Left ventricle myocardium inferior (tissue), 1 donor: ENCODE data around the gene PLA2G12B. TPM values are rescaled to one million over a fixed set of nuclear protein-coding genes. Genes with fewer than 3 reads are reported as not detected.

Experiments used
- DNase-seq: peaks from one replicate; pipeline ENCODE4 v3.0.0-alpha.2; 2020
- H3K27ac ChIP-seq: fragments of 200-600 bp; replicated peaks from 2 replicates; pipeline ENCODE4 v1.8.0; 2021
- H3K27me3 ChIP-seq: fragments of 200-600 bp; 2 replicates; pipeline ENCODE4 v1.8.0; 2021; ENCODE audit warnings: low read depth
- H3K36me3 ChIP-seq: fragments of 200-600 bp; 2 replicates; pipeline ENCODE4 v1.8.0; 2021
- H3K4me1 ChIP-seq: fragments of 200-600 bp; 2 replicates; pipeline ENCODE4 v1.8.0; 2021
- H3K4me3 ChIP-seq: fragments of 200-600 bp; 2 replicates; pipeline ENCODE4 v1.8.0; 2021; ENCODE audit warnings: mild to moderate bottlenecking, moderate library complexity
- H3K9me3 ChIP-seq: fragments of 200-600 bp; replicated peaks from 2 replicates; pipeline ENCODE4 v1.8.0; 2021
- CTCF ChIP-seq: fragments of 200-600 bp; IDR thresholded peaks from 2 replicates; pipeline ENCODE4 v1.8.0; 2021; ENCODE audit warnings: antibody characterized with exemption, mild to moderate bottlenecking, borderline replicate concordance
- intact Hi-C: fragments of 100-400 bp; cut with micrococcal nuclease; formaldehyde crosslinking; loops from one replicate; pipeline ENCODE4 v1.11.0; 2022
- total RNA-seq: library from RNA; stranded (reverse); fragmentation: NEBNext Ultra II Directional; extraction: Animal tissue kit (Norgen Biotek cat#: 25700); gene quantifications from one replicate; pipeline ENCODE4 v1.2.1, GENCODE V29; 2021
- donor health status: DM: no; HTN: yes; CAD: no; lungs with severe emphysema.

The PLA2G12B gene
- total RNA-seq, 1 donor from 2014 or later = 0.33 TPM

GRCh38 chr10:72981882-72982529 lies 27.4 kb upstream of the PLA2G12B start:
- TF ChIP-seq CTCF = no peak
- Histone ChIP-seq H3K4me3 (no peak overlapping the region), H3K27ac (no peak overlapping the region), H3K4me1 (no peaks in the 10 kb centered on the region), H3K36me3 (no peaks in the 10 kb centered on the region), H3K9me3 (peaks cover 39% of the 10 kb centered on the region), H3K27me3 (no peaks in the 10 kb centered on the region)
- DNase-seq = no peak
- intact Hi-C loops = no loop called here

- no peak for TF ChIP-seq CTCF
- Histone ChIP-seq H3K36me3 (no peaks in the 10 kb centered on the region), H3K27me3 (no peaks in the 10 kb centered on the region), H3K4me1 (no peaks in the 10 kb centered on the region), H3K9me3 (peaks cover 46% of the 10 kb centered on the region), H3K27ac (no peak overlapping the region), H3K4me3 (no peak overlapping the region)
- intact Hi-C loops = no loop called here
- DNase-seq = no peak
These were observed 26.6 kb upstream of the PLA2G12B start for GRCh38 chr10:72981028-72981881.

DNA sequence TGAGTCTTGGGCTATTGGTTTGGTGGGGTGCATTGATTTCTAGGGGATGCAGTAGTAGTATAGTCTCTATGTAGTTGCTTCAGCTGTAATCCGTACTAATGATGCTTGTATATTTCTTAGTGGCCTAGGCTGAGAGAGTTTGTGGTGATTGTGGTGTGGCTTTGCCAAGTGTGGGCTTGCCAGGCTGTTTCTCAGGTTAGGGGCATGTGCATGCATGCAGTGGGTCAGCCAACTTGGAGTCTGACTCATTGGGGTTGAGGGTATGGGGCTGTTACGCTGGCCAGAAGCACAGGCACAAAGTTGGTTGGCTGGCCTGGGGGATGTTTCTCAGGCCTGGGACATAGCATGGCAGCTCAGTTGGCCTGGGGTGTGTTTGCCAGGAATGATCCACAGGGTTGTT lies 25.7 kb upstream of the PLA2G12B start:
- intact Hi-C loops = no loop called here
- H3K36me3 ChIP-seq = no peaks in the 10 kb centered on the region
- H3K27ac ChIP-seq = no peak overlapping the region
- H3K9me3 ChIP-seq = peaks cover 55% of the 10 kb centered on the region
- H3K4me3 ChIP-seq = no peak overlapping the region
- TF ChIP-seq CTCF = no peak
- H3K27me3 ChIP-seq = no peaks in the 10 kb centered on the region
- DNase-seq = no peak
- H3K4me1 ChIP-seq = no peaks in the 10 kb centered on the region

DNA sequence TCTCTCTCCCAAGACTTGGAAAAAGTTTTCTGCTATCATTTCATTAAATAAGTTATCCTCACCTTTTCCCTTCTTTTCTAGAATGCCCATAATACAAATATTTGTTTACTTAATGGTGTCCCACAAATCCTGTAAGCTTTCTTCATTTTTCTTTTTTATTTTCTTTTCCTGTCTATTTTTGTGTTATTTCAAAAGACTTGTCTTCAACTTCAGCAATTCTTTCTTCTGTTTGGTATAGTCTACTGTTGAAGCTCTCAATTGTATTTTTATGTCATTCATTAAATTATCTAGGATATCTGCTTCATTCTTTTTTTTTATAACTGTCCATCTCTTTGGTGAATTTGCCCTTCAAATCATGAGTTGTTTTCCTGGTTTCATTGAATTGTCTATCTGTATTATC lies 25.1 kb upstream of the PLA2G12B start:
- Histone ChIP-seq H3K9me3 (peaks cover 61% of the 10 kb centered on the region), H3K4me1 (no peaks in the 10 kb centered on the region), H3K36me3 (no peaks in the 10 kb centered on the region), H3K27ac (no peak overlapping the region), H3K27me3 (no peaks in the 10 kb centered on the region), H3K4me3 (no peak overlapping the region)
- no peak for TF ChIP-seq CTCF
- intact Hi-C loops = no loop called here
- no peak for DNase-seq

DNA sequence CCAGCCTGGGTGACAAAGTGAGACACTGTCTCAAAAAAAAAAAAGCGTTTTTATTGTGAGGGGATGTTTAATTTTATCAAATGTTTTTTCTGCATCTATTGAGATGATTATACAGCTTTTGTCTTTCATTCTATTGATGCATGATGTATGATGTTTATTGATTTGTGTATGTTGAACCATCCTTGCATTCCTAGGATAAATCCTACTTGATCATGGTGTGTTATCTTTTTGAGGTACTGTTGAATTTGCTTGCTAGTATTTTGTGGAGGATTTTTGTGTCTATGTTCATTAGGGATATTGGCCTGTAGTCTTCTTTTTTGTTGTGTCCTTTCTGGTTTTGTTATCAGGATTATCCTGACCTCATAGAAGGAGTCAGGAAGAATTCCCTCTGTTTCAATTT lies 22.3 kb upstream of the PLA2G12B start:
- Histone ChIP-seq H3K4me1 (no peaks in the 10 kb centered on the region), H3K36me3 (no peaks in the 10 kb centered on the region), H3K27ac (no peak overlapping the region), H3K9me3 (peaks cover 63% of the 10 kb centered on the region), H3K4me3 (no peak overlapping the region), H3K27me3 (no peaks in the 10 kb centered on the region)
- no peak for DNase-seq
- intact Hi-C loops = no loop called here
- no peak for TF ChIP-seq CTCF
